NCI-H146 (cell line): ENCODE results near the gene HYAL2.
A peak's percentile ranks its signal among the peaks of the same experiment; 100 is the strongest.

Experiments
- DNase-seq: peaks from one replicate; lab custom pipeline; 2025; lab: John Stamatoyannopoulos, UW

The HYAL2 gene

GRCh38 chr3:50350527-50351322, 28.2 kb upstream of the HYAL2 start, which contains the start of the genes CYB561D2 and NPRL2:
TSS of gene CYB561D2 (plus strand) at chr3:50350862. CDS start at chr3:50351434, 572 bp downstream.
TSS of gene NPRL2 (minus strand) at chr3:50350775. CDS start at chr3:50350652, 123 bp downstream.
- DNase-seq = peak; percentile 90

- DNase-seq = no peak
Observed at GRCh38 chr3:50350213-50350526, 27.6 kb upstream of the HYAL2 start.

- DNase-seq = peak; percentile 72
Observed at GRCh38 chr3:50347187-50347813, 24.8 kb upstream of the HYAL2 start.

- peak; percentile 64 for DNase-seq
Observed at GRCh38 chr3:50345586-50346234, 23.2 kb upstream of the HYAL2 start, which contains the start of gene ZMYND10. TSS of gene ZMYND10 (minus strand) at chr3:50345732. CDS start at chr3:50345579, 153 bp downstream.

GRCh38 chr3:50345008-50345407, 22.5 kb upstream of the HYAL2 start:
- no peak for DNase-seq

- no peak for DNase-seq
Observed at GRCh38 chr3:50342813-50343633, 20.5 kb upstream of the HYAL2 start.

- DNase-seq = no peak
Observed at GRCh38 chr3:50341996-50342650, 19.6 kb upstream of the HYAL2 start.

- no peak for DNase-seq
Observed at GRCh38 chr3:50341537-50341936, 19.0 kb upstream of the HYAL2 start.

- DNase-seq = no peak
Observed at GRCh38 chr3:50340448-50341329, 18.1 kb upstream of the HYAL2 start, which contains the start of gene RASSF1. TSS of gene RASSF1 (minus strand) at chr3:50340836. CDS start at chr3:50340805, 31 bp downstream.

GRCh38 chr3:50340147-50340447, 17.6 kb upstream of the HYAL2 start:
- DNase-seq = no peak

GRCh38 chr3:50339485-50340146, 17.1 kb upstream of the HYAL2 start:
- no peak for DNase-seq

- DNase-seq = no peak
Observed at GRCh38 chr3:50338965-50339364, 16.4 kb upstream of the HYAL2 start.

GRCh38 chr3:50337175-50337861, 14.8 kb upstream of the HYAL2 start:
- peak; percentile 98 for DNase-seq

- no peak for DNase-seq
Observed at GRCh38 chr3:50336452-50337174, 14.1 kb upstream of the HYAL2 start.

GRCh38 chr3:50334339-50335075, 12.0 kb upstream of the HYAL2 start:
- DNase-seq = no peak

- DNase-seq = no peak
Observed at GRCh38 chr3:50333744-50334328, 11.3 kb upstream of the HYAL2 start.

GRCh38 chr3:50331364-50331907, 8.9 kb upstream of the HYAL2 start:
- no peak for DNase-seq
